Spleen (tissue), 11 donors: ENCODE data around the gene TLCD5. TPM values are rescaled to one million over a fixed set of nuclear protein-coding genes. Genes with fewer than 3 reads are reported as not detected.

Experiments used
- DNase-seq: peaks from one replicate; pipeline ENCODE4 v3.0.0-alpha.2; 2020
- H3K27ac ChIP-seq, 8 donors: fragments of 200-600 bp; sonication (generic) in 7 of 8; 1 replicate in 4 of 8; 2 replicates in 4 of 8; pipeline versions ENCODE4 v1.5.0 to v1.8.0; 2016 to 2021; ENCODE audit warnings: inconsistent platforms in 4 of 8, mild to moderate bottlenecking in 4 of 8, moderate library complexity in 1 of 8
- H3K27me3 ChIP-seq, 7 donors: fragments of 200-600 bp; sonication (generic) in 6 of 7; replicated peaks in 1 of 7; 1 replicate in 4 of 7; 2 replicates in 3 of 7; pipeline versions ENCODE4 v1.5.0 to v1.8.0; 2016 to 2021; ENCODE audit warnings: inconsistent platforms in 3 of 7, mild to moderate bottlenecking in 1 of 7
- H3K36me3 ChIP-seq, 6 donors: fragments of 200-600 bp; sonication (generic) in 5 of 6; 1 replicate in 4 of 6; 2 replicates in 2 of 6; pipeline versions ENCODE4 v1.5.0 to v1.8.0; 2016 to 2021; ENCODE audit warnings: inconsistent platforms in 2 of 6
- H3K4me1 ChIP-seq, 6 donors: fragments of 200-600 bp; sonication (generic) in 5 of 6; 1 replicate in 3 of 6; 2 replicates in 3 of 6; pipeline versions ENCODE4 v1.5.0 to v1.8.0; 2016 to 2021; ENCODE audit warnings: inconsistent platforms in 3 of 6
- H3K4me3 ChIP-seq, 8 donors: fragments of 200-600 bp; sonication (generic) in 7 of 8; 1 replicate in 4 of 8; 2 replicates in 4 of 8; pipeline versions ENCODE4 v1.5.0 to v1.8.0; 2016 to 2021; ENCODE audit warnings: inconsistent platforms in 4 of 8, mild to moderate bottlenecking in 4 of 8, moderate library complexity in 2 of 8
- H3K9me3 ChIP-seq, 8 donors: fragments of 200-600 bp; sonication (generic) in 7 of 8; 1 replicate in 4 of 8; 2 replicates in 4 of 8; pipeline versions ENCODE4 v1.5.0 to v1.8.0; 2016 to 2021; ENCODE audit warnings: inconsistent platforms in 4 of 8
- CTCF ChIP-seq, 11 experiments: fragments of 200-600 bp in 7 of 11; fragments of 450-650 bp in 4 of 11; sonication (generic) in 4 of 11; IDR thresholded peaks in 8 of 11; conservative IDR thresholded peaks in 3 of 11; 1 replicate in 7 of 11; 2 replicates in 4 of 11; pipeline versions ENCODE4 v1.4.0 to v1.8.0; 2016 to 2021; ENCODE audit warnings: antibody characterized with exemption in 11 of 11, inconsistent platforms in 4 of 11, mild to moderate bottlenecking in 1 of 11
- POLR2A ChIP-seq, 3 donors: fragments of 450-650 bp; IDR thresholded peaks; one replicate each; pipeline ENCODE4 v1.5.1; 2017; ENCODE audit warnings: antibody characterized with exemption in 3 of 3, mild to moderate bottlenecking in 1 of 3
- POLR2AphosphoS5 ChIP-seq, 3 donors: sonication (generic); formaldehyde crosslinking; IDR thresholded peaks; one replicate each; pipeline ENCODE4 v1.5.1; 2017; ENCODE audit warnings: antibody characterized with exemption in 3 of 3
- WGBS, 5 donors: extraction: QIAGEN DNeasy Blood & Tissue Kit in 3 of 5; methylation state at CpG; one replicate each; pipeline versions ENCODE4 v1.1.5 to v1.1.7; 2013 to 2018; 5-methylcytosine and 5-hydroxymethylcytosine counted together
- intact Hi-C: fragments of 100-400 bp; cut with DNase I; formaldehyde crosslinking; loops from one replicate; pipeline ENCODE4 v1.15.0; 2023; ENCODE audit warnings: low total_unique reads
- polyA plus RNA-seq, 3 donors: library from polyadenylated mRNA; stranded (reverse); fragments of 200-250 nt; gene quantifications; one replicate each; pipeline ENCODE4 v1.2.1, GENCODE V29; 2013
- total RNA-seq, 7 donors: library from RNA; depleted of rRNA in 3 of 7; stranded (reverse); fragments of >200 nt in 3 of 7; fragmentation: NEBNext Ultra II Directional in 4 of 7; extraction: Animal tissue kit (Norgen Biotek cat#: 25700) in 4 of 7; gene quantifications; one replicate each; pipeline versions ENCODE4 v1.1.0 to v1.2.1, GENCODE V29; 2016 to 2021
- donor health status: healthy with polysubstance abuse.
- donor health status: DM: no; HTN: no; CAD: no; lungs with moderate emphysema.
- donor health status: DM: no; HTN: no; CAD: no.
- donor health status: Bipolar disorder and iron deficiency.
- donor health status: healthy.
- donor health status: DM: no; HTN: no; CAD: no.
- donor health status: DM: yes; HTN: yes; CAD: no.

TLCD5 gene
- total and polyA plus RNA-seq, 10 donors: 0.93 to 6.6 (median 3.8) TPM

- H3K27me3 ChIP-seq: peaks cover 0 to 27% (median 0%) of the 10 kb centered on the region in 7 donors
- no peak for TF ChIP-seq POLR2AphosphoS5 (IDR thresholded peaks at IDR 0.05)
- TF ChIP-seq CTCF (IDR thresholded peaks at IDR 0.05 in 8 of 11, conservative IDR thresholded peaks at IDR 0.05 in 3 of 11): no peak
- TF ChIP-seq POLR2A (IDR thresholded peaks at IDR 0.05): no peak
Observed at GRCh38 chr11:120357620-120358019, 32.5 kb downstream of the TLCD5 start.

GRCh38 chr11:120358729-120359128, 33.6 kb downstream of the TLCD5 start:
- intact Hi-C loops: no loop called here
- peaks cover 0 to 17% (median 0%) of the 10 kb centered on the region in 7 donors for H3K27me3 ChIP-seq
- H3K36me3 ChIP-seq: no peaks in the 10 kb centered on the region
- no peak for TF ChIP-seq POLR2AphosphoS5 (IDR thresholded peaks at IDR 0.05)
- no peak for TF ChIP-seq CTCF (IDR thresholded peaks at IDR 0.05 in 8 of 11, conservative IDR thresholded peaks at IDR 0.05 in 3 of 11)
- TF ChIP-seq POLR2A (IDR thresholded peaks at IDR 0.05): no peak
- no peak overlapping the region for H3K27ac ChIP-seq
- H3K9me3 ChIP-seq: no peaks in the 10 kb centered on the region
- DNase-seq: no peak
- H3K4me1 ChIP-seq: peaks cover 0 to 15% (median 0%) of the 10 kb centered on the region in 6 donors
- no peak overlapping the region for H3K4me3 ChIP-seq
- WGBS, 5 donors: 89 to 95% (median 92%) methylated on average over 3 of the region's 3 CpGs

More at GRCh38 chr11:120357620-120358019, 32.5 kb downstream of the TLCD5 start:
- 93 to 95% (median 94%) methylated on average over 6 of the region's 6 CpGs for WGBS, 5 donors
- H3K36me3 ChIP-seq: no peaks in the 10 kb centered on the region
- no peak overlapping the region for H3K27ac ChIP-seq
- H3K9me3 ChIP-seq: no peaks in the 10 kb centered on the region
- intact Hi-C loops: no loop called here
- H3K4me3 ChIP-seq: no peak overlapping the region
- H3K4me1 ChIP-seq: peaks cover 0 to 13% (median 0%) of the 10 kb centered on the region in 6 donors
- DNase-seq: no peak

DNA sequence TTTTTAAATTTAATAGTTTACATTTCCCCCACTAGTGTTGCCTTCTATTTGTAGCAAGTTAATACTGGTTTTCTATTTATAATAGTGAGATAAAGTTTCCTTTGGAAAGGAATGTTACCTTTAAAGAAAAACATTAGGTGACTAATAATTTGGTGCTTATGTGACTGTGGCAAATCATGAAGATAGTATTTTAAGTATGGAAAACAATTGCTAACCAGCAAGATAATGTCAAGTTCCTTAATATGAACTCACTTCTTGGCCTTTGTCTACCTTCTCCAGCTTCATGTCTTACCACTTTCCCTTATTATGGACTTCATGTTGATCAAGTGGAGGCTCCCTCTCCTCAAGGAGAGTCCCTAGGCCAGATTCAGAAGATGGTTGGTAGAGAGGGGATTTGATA, 38.3 kb downstream of the TLCD5 start:
- no peaks in the 10 kb centered on the region for H3K27me3 ChIP-seq
- no peak for DNase-seq
- intact Hi-C loops: no loop called here
- peaks cover 0 to 9% (median 0%) of the 10 kb centered on the region in 6 donors for H3K4me1 ChIP-seq
- no peaks in the 10 kb centered on the region for H3K36me3 ChIP-seq
- no peaks in the 10 kb centered on the region for H3K9me3 ChIP-seq
- TF ChIP-seq CTCF (IDR thresholded peaks at IDR 0.05 in 8 of 11, conservative IDR thresholded peaks at IDR 0.05 in 3 of 11): no peak
- H3K27ac ChIP-seq: no peak overlapping the region
- H3K4me3 ChIP-seq: no peak overlapping the region

GRCh38 chr11:120365512-120365911, 40.4 kb downstream of the TLCD5 start:
- peaks cover 0 to 13% (median under 1%) of the 10 kb centered on the region in 6 donors for H3K4me1 ChIP-seq
- no peak overlapping the region for H3K4me3 ChIP-seq
- H3K36me3 ChIP-seq: no peaks in the 10 kb centered on the region
- H3K27me3 ChIP-seq: no peaks in the 10 kb centered on the region
- TF ChIP-seq POLR2A (IDR thresholded peaks at IDR 0.05): no peak
- no peak for TF ChIP-seq CTCF (IDR thresholded peaks at IDR 0.05 in 8 of 11, conservative IDR thresholded peaks at IDR 0.05 in 3 of 11)
- TF ChIP-seq POLR2AphosphoS5 (IDR thresholded peaks at IDR 0.05): no peak
- H3K27ac ChIP-seq: no peak overlapping the region
- no peaks in the 10 kb centered on the region for H3K9me3 ChIP-seq
- intact Hi-C loops: no loop called here
- no peak for DNase-seq
